CD4-positive, alpha-beta T cell treated with Interleukin-17A for 1 hour (primary cell): ENCODE data around the gene CMIP.

ENCODE experiments used
- DNase-seq: peaks from one replicate; pipeline ENCODE4 v3.0.0-alpha.2; 2020

The CMIP gene

DNA sequence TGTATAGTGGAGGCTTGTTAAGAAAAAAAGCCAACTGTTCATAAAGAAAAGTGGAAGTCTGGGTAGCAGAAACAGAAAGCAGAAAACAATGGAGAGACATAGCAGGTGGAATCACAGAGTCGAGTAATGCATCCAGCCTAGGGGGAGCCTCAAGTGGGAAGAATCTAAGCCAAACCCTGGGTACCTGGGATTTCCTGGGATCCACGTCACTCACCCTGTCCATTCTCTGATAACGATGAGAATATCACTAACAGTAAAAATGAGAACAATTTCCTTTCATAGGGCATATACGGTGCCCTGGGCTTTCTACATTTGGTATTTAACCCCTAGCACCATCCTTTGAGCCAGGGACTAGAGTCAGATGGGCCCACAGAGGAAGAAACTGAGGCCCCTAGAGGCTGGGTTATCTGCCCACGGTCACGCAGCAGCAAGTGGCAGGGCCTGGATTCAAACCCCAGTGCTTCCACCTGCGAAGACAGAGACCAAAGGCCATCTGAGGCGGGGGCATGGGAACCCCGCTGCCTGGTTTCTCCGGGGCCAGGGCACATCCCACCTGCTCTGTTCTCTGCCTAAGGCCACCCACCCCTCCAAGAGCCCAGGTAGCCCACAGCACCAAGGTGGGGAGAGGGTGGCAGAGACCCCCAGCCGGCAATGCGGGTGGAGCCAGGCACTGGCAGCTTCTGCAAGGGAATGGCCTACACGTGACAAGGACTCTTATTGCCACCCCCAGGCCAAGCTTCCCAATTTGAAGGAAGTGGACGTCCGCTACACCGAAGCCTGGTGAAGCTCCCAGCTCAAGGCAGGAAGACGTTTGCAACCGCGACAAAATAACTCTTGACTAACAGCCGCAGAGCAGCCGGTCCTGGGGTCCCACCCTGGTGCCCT lies 264.6 kb downstream of the CMIP start:
- DNase-seq = no peak

DNA sequence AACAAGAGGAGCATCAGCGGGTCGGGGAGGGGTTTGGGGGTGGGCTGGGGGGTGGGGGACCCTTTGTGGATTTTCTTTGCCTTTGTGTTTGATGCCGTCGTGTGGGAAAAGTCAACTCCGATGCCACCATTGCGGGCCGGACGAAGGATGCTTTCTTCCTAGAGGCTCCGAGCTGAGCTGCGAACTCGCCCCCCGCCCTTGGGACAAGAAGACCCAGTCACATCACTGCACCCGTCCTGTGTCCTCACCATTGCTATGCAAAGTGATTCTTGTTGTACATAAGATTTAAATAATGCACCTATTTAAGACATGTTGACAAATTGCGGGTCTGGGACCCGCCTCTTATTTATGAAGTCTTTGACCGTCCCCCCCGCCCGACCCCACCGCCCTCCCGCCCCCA lies 265.4 kb downstream of the CMIP start:
- no peak for DNase-seq

DNA sequence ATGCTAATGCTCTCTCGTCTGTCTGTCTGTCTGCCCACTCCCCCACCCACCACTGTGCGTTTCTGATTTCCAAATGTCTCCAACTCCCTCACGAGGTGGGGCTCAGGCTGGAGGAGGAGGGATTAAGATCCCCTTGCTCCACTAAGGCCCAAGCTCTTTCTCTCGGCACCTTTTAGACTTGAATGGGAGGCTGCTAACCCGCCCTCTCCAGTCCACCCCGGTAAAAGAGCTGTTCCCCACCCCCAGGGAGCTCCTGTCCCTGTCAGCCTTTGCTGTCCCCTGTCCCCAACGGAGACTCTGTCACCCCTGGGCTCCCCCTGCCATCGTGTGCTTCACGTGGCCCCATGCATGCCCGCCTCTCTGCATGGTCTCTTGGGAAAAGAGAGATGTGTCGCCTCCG lies 266.0 kb downstream of the CMIP start:
- DNase-seq = no peak

DNA sequence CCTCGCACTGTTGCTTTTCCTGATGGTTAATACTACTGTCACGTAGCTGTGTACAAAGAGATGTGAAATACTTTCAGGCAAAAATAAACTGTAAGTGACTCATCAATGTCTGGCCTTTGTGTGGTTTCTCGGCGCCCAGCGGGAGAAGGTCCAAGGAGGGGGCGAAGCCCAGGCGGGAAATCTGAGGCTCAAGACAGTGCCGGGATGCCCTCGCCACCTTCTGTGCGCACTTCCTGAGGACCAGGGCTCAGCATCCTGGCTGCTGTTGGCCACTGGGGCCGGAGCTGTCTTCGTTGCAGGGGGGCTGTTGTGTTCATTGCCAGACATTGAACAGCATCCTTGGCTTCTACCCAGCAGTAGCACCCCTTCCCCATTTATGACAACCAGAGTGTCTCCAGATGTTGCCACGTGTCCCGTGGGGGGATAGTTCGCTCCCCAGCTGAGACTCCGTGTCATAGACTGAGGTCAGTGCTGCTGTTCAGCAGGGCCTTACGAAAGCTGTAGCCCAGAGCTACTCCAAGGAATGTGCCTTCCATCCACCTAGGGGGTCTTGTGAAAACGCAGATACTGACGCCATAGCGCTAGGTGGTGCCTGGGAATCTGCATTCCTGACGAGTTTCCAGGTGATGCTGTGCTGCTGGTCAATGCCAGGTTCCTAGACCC lies 267.2 kb downstream of the CMIP start:
- DNase-seq = no peak

DNA sequence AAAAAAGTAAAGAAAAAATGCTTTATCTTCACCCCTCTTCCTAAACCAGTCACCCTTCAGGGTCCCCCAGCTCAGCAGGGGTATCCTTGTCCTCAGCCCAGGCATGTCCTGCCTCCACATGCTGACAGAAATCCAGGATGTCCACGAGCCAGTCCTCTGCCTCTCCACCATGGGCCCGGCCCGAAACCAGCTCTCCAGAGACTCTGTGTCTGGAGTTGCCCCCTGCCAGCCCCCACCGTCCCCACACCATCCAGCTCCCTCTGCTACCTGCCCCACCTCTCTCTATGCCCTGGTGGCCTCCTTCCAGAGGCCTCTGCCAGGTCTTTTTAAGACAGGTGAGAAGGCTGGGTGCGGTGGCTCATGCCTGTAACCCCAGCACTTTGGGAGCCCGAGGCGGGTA lies 268.1 kb downstream of the CMIP start:
- DNase-seq = no peak

DNA sequence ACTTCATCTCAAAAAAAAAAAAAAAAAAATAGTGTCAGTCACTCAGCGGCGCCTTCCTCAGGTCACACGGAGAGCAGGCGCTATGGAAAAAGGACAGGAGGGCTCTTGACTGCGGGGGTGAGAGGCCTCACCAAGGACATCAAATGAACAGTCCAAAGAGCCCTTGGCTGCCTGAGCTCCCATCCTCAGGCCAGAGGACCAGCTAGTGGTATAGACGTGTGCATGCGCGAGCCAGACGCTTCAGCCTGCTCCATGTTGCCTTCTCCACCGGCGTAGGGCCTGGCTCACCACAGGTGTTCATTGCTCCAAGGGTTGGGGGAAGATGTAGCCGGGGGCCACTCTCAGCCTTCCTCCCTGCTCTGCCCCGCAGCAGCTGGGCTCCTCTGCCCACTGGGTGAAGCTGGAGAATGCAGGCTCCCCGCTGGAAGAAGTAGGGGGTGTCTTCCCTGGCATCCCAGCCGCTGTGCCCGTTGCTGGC lies 268.7 kb downstream of the CMIP start:
- DNase-seq = no peak

DNA sequence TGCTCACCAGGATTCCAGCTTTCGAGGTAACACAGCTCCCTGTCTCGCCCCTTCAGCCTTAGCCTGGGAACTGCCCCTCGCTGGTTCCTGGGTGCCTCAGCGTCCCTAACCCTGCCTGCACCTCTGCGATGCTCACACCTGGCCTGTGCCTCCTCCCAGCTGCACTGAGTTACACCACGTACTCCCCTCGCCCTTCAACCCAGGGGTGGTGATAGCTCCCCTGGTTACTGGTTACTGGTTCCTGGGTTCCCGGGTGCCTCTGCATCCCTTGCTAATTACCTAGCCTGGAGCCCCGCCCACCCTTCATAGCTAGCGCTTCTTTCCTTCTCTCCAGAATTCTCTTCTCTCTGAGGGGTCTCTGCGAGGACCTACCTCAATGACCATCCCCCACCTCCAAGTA lies 269.2 kb downstream of the CMIP start:
- DNase-seq = no peak

DNA sequence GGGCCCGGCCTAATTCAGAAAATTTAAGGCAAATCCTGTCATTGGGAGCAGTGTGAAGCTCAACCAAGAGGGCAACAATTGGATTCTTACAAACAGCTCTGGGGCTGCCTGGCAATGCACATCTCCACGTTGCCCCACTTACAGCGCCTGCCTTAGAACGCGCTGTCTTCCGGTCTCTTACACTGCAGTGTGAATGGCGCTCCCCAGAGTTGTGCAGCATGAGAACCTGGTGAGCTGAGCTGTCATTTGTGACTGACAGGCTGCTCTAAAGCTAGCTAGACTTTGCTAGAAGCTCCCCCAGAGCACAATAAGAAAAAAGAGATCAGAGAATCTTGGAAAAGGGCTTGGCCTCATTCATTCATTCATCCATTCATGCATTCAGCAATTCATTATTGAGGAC lies 270.0 kb downstream of the CMIP start:
- no peak for DNase-seq

DNA sequence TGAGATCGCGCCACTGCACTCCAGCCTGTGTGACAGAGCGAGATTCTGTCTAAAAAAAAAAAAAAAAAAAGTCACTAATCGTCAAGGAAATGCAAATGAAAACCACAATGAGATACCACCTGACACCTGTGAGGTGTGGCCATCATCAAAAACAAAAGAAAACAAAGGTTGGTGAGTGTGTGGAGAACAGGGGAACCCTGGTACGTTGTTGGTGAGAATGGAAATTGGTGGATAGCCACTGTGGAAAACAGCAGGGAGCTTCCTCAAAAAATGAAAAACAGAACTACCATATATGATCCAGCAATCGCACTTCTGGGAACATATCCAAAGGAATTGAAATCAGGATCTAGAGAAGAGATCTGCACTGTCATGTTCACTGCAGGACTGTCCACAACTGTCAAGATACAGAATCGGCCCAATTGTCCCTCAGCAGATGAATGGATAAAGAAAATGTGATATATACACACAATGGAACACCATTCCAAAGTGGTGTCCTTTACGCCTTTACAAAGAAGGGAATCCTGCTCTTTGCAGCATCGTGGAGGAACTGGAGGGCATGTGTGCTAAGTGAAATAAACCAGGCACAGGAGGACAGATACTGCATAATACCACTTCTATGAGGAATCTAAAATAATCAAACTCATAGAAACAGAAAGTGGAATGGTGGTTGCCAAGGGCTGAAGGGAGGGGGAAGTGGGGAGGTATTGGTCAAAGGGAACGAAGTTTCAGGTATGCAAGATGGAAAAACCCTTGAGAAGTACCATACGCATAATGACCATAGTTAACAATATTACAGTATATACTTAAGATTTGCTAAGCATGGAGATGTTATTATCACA lies 271.0 kb downstream of the CMIP start:
- peak; percentile 80 for DNase-seq

DNA sequence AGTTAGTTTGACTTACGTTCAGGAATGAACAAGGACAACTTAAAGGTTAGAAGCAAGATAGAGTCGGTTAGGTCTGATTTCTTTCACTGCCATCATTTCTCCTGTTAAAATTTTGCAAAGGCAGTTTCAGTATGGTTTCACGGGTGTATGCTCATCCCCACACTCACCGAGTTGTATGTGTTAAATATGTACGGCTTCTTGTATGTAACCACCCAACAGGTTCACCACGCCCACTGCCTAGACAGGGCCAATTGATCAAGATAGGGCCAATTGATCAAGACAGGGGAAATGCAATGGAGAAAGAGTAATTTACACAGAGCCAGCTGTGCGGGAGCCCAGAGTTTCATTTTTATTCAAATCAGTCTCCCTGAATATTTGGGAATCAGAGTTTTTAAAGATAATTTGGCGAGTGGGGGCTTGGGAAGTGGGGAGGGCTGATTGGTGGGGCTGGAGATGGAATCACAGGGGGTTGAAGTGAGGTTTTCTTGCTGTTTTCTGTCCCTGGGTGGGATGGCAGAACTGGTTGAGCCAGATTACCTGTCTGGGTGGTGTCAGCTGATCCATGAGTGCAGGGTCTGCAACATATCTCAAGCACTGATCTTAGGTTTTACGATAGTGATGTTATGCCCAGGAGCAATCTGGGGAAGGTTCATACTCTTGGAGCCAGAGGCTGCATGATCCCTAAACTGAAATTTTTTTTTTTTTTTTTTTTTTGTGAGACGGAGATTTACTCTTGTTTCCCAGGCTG lies 272.0 kb downstream of the CMIP start:
- DNase-seq = peak; percentile 63

DNA sequence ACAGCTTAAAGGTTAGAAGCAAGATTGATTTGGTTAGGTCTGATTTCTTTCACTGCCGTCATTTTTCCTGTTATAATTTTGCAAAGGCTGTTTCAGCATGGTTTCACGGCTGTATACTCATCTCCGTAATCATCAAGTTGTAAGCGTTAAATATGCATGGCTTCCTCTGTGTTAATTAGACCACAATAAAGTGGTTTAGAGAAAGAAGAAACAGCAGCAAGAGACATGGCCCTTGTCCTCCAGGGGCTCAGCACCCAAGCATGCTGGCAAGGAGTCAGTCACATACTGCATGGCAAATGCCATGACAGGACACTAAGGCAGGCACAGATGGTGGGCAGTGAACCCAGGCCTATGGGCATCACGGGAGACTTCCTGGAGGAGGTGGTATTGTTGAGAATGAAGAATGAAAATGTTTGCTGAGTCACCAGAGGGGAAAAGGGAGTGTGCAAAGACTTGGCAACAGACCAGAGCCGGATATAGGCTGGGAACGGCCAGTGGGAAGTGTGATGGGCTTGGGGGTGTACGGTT lies 273.1 kb downstream of the CMIP start:
- peak; percentile 34 for DNase-seq

DNA sequence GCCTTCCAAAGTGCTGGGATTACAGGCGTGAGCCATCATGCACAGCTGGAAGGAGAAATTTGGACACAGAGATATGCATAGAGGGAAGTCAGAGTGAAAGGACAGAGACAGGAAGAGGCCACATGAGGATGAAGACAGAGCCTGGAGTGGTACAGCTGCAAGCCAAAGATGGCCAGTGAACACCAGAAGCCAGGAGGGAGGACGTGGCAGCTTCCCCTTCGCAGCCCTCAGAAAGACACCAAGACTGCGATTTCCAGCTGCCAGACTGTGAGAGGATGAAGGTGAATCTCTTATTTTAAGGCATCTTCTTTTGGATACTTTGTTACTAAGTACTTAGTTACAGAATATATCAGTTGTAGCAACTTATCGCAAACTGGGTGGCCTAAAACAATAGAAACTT lies 274.0 kb downstream of the CMIP start:
- no peak for DNase-seq

DNA sequence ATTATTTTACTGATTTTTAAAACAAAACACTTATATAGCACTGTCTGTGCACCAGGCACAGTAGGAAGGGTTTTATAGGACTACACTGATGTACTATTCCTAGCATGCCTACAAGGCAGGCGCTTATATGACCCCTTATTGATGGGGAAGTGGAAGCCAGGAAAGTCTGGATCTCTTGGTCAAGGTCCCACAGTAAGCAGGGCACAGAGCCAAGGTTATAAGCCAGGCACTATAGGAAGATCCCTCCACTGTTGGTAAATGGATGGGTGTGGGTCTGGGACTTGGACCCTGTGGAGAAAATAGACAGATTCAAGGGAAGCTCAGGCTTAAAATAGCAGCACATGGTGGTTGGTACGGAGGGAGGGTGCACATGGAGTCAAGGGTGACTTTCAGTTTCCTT lies 275.4 kb downstream of the CMIP start:
- DNase-seq = no peak

DNA sequence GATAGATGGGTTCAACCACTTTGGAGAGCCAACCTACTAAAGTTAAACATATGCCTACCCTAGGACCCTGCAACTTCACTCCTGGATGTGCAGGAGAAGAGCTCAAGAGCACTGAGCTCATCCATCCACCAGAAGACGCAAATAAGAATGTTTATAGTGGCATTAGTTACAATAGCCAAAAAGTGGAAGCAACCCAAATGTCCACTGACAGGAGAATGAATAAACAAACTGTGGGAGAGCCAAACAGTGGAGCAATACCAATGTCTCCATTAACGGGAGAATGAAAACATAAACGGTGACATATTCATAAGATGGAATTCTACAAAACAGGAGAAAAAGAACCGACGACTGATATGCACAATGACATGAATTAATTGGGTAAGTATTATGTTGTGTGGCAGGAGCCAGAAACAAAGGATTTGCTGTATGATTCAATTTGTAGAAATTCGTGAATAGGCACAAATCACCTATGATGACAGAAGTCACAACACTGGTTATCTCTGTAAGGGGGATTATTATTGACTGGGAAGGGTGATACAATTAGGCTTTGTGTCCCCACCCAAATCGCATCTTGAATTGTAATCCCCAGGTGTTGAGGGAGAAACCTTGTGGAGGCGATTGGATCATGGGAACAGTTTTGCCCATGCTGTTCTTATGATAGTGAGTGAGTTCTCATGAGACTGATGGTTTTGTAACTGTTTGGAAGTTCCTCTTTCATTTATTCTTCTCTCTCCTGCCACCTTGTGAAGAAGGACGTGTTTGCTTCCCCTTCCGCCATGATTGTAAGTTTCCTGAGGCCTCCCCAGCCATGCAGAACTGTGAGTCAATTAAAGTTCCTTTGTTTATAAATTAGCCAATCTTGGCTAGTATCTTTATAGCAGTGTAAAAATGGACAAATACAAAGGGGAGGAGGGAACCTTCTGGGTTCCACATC lies 276.6 kb downstream of the CMIP start:
- DNase-seq = no peak

DNA sequence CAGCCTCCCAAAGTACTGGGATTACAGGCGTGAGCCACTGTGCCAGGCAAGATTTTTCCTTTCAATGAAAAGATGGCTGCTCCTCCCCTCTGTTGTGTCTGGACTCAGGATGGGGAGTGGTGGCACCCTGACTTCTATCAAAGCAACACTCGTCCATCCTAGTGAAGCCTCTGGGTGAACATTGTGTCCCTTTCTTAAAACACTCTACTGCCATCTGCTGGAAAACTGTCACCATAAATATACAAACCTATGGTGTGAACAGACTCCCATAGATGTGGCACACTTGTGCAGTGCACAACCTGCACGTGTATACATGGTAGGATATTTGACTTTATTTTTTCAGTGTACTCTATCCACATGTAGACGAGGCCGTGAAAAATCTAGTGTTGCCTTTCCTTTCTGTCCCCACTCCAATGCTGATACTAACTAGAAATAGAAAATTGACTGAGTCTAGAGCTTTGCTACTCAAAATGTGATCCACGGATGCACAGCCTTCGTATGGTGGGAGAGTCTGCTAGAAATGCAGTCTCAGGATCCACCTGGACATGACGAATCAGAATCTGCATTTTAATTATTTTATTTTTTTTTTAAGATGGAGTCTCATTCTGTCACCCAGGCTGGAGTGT lies 278.6 kb downstream of the CMIP start:
- peak; percentile 87 for DNase-seq

DNA sequence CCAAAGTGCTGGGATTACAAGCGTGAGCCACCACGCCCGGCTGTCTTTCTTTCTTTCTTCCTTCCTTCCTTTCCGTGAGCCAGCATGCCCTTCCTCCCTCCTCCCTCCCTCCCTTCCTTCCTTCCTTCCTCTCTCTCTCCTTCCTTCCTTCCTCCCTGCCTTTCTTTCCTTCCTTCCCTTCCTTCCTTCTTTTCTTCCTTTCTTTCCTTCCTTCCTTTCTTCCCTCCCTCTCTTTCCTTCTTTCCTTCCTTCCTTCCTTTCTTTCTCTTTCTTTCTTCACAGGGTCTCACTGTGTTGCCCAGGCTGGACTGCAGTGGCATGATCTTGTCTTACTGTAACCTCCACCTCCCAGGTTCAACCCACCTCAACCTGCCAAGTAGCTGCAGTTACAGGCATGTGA lies 283.8 kb downstream of the CMIP start:
- DNase-seq = no peak

DNA sequence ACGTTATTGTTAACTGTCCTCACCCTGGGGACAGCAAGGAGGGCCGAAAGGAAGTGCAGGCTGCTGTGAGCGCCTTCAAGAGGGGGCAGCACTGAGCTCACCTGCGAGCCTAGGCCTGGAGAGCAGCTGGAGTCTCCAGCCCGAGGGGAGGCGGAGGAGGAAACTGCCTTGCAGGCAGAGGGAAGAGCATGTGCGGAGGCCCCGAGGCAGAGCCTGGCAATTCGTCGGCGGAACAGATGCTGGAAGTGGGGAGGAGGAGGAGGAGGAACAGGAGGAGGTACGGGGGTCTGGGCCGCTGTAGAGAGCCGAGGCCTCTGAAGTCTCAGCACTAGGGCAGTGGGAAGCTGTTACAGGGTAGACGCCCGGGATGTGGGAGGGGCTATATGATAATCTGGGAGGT lies 284.8 kb downstream of the CMIP start:
- no peak for DNase-seq

DNA sequence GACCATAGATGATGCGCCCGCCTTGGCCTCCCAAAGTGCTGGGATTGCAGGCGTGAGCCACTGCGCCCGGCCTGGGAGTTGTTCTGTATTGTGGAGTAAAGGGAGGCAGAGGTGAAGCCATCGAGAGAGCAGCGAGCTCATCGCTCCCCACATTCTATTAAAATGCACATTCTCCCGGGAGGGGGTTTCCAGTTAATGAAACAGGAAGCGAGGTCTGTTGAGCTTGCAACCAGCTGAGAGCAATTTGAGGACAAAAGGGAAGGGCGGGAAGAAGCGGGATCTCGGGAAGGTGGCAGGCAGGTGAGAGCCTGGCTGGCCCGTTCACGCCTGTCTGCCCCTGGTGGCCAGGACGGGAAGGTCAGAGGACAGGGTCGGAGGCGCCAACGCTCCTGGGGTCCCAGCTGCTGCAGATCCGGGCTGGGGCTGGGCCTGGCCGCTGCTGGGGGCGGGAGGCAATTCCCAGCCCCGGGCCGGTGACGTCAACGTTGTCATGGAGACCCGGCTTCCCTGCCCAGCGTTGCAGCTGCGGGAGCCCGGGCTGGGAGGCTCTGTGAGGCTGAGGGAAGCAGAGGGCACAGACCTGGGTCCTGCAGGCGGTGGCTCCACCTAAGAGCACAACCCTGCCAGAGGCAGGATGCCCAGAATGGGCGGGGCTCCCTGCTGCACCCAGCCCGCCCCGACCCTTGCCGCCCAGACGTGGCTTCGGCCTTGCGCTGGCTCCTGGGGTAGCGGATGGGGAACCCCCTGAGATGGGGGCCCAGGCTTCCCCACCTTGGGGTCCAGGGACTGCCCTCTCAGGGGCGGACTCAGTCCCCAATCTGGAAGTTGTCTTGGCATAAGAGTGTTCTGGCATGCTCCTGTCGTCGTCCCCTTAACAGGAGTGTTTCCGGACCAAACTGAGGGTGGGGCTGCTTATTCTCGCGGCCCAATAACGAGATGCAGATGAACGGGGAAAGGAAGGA lies 285.8 kb downstream of the CMIP start:
- peak; percentile 69 for DNase-seq

DNA sequence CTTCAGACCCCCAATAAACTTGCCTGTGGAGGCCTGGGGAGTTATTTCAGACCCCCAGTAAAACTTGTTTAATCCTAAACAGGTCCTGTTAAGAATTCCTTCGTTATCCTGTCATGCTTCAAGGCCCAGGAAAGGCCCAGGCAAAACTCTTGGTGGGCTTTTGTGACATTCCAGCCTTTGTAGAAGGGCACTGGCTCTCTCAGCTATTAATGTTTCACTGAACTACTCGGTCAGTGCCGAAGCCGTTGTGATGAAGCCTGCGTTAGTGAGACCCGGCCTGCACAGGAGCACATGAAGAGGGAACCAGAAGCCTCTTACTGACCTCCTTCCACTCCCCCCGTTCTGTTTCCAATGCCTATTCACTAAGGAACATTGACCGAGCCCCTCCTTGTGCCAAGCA lies 287.0 kb downstream of the CMIP start:
- DNase-seq = no peak

DNA sequence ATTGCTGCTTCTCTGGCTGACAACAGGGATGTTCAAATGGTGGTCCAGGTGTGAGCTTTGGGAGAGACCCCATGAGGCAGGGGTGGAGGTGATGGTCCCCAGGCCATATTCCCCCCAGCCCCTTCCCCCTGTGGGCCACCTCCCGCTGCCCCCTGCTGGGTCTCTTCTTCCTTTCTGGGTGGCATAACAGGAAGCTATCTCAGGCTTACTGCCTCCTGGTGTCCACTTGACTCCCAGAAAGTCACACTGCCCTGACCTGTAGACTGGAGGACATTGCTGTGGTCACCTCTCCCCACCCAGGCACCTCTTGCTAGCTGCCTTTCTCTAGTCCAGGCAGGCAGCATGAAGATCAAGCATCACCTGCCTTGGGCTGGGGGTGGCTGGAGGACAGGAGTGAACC lies 288.1 kb downstream of the CMIP start:
- DNase-seq = no peak
